Keratinocyte (primary cell): ENCODE results near the gene MAP3K5. TPM values are rescaled to one million over a fixed set of nuclear protein-coding genes. Genes with fewer than 3 reads are reported as not detected.
A peak's percentile ranks its signal among the peaks of the same experiment; 100 is the strongest.

ENCODE experiments used
- DNase-seq: peaks from one replicate; pipeline ENCODE4 v3.0.0-alpha.2; 2011; ENCODE audit warnings: low read depth, missing footprints, low spot score
- FAIRE-seq: peaks from 2 replicates; lab custom pipeline; 2011; peaks lifted over from hg19 to GRCh38; lab: Jason Lieb, UNC
- H2AFZ ChIP-seq: 2 replicates; pipeline ENCODE4 v1.6.0; 2012; ENCODE audit warnings: low read length, control low read depth, inconsistent platforms; ENCODE audit not compliant: control insufficient read depth
- H3K27ac ChIP-seq: 2 replicates; pipeline ENCODE4 v1.5.1; 2011; ENCODE audit warnings: low read length; ENCODE audit not compliant: control insufficient read depth, insufficient read depth
- H3K27me3 ChIP-seq: 3 replicates; pipeline ENCODE4 v1.6.0; 2011; ENCODE audit warnings: low read length; ENCODE audit not compliant: control insufficient read depth, insufficient read depth; ENCODE audit errors: extremely low read depth
- H3K36me3 ChIP-seq, 2 experiments: 2 replicates in 1 of 2; 3 replicates in 1 of 2; pipeline ENCODE4 v1.5.1; 2011; ENCODE audit warnings: low read length in 2 of 2, mild to moderate bottlenecking in 1 of 2; ENCODE audit not compliant: control insufficient read depth in 2 of 2, insufficient read depth in 2 of 2; ENCODE audit errors: extremely low read depth in 1 of 2
- H3K4me1 ChIP-seq: 3 replicates; pipeline ENCODE4 v1.5.1; 2011; ENCODE audit warnings: low read length; ENCODE audit not compliant: control insufficient read depth, insufficient read depth; ENCODE audit errors: extremely low read depth
- H3K4me2 ChIP-seq: 3 replicates; pipeline ENCODE4 v1.6.0; 2011; ENCODE audit warnings: low read depth, low read length; ENCODE audit not compliant: control insufficient read depth, insufficient read depth; ENCODE audit errors: extremely low read depth
- H3K4me3 ChIP-seq, 3 experiments: fragments of 200-600 bp in 1 of 3; sonication (generic) in 1 of 3; 2 replicates in 2 of 3; 3 replicates in 1 of 3; pipeline ENCODE4 v1.5.1; 2011 to 2016; ENCODE audit warnings: low read length in 3 of 3, mild to moderate bottlenecking in 3 of 3, control low read depth in 2 of 3, inconsistent platforms in 1 of 3, low read depth in 1 of 3, mixed read lengths in 1 of 3, mixed run types in 1 of 3, moderate library complexity in 1 of 3; ENCODE audit not compliant: control insufficient read depth in 2 of 3, insufficient read depth in 2 of 3; ENCODE audit errors: extremely low read depth in 1 of 3
- H3K79me2 ChIP-seq: 2 replicates; pipeline ENCODE4 v1.6.0; 2012; ENCODE audit warnings: low read length; ENCODE audit not compliant: control insufficient read depth, insufficient read depth
- H3K9ac ChIP-seq: 3 replicates; pipeline ENCODE4 v1.6.0; 2011; ENCODE audit warnings: low read length; ENCODE audit not compliant: control insufficient read depth, insufficient read depth; ENCODE audit errors: extremely low read depth
- H3K9me1 ChIP-seq: 3 replicates; pipeline ENCODE4 v1.6.0; 2011; ENCODE audit warnings: low read length; ENCODE audit not compliant: control insufficient read depth, insufficient read depth; ENCODE audit errors: extremely low read depth
- H3K9me3 ChIP-seq: 2 replicates; pipeline ENCODE4 v1.5.1; 2012; ENCODE audit warnings: low read depth, low read length; ENCODE audit not compliant: control insufficient read depth
- H4K20me1 ChIP-seq: 3 replicates; pipeline ENCODE4 v1.6.0; 2011; ENCODE audit warnings: low read length; ENCODE audit not compliant: control insufficient read depth, insufficient read depth; ENCODE audit errors: extremely low read depth
- CTCF ChIP-seq, 3 experiments: IDR thresholded peaks in 1 of 3; conservative IDR thresholded peaks in 1 of 3; optimal IDR thresholded peaks in 1 of 3; 2 replicates in 2 of 3; 3 replicates in 1 of 3; pipeline versions ENCODE3 to v1.5.1; 2011; ENCODE audit warnings: low read length in 3 of 3, mild to moderate bottlenecking in 3 of 3, moderate library complexity in 2 of 3, control low read depth in 1 of 3, inconsistent platforms in 1 of 3; ENCODE audit not compliant: insufficient read depth in 2 of 3; ENCODE audit errors: extremely low read depth in 1 of 3
- EZH2 ChIP-seq: IDR thresholded peaks from one replicate; pipeline ENCODE4 v1.6.1; 2012; ENCODE audit warnings: inconsistent platforms, mild to moderate bottlenecking, low read length, moderate library complexity
- dilution Hi-C: fragments of 300-500 bp; cut with MboI; formaldehyde crosslinking; loops from one replicate; pipeline ENCODE4 v1.7.0; 2020; ENCODE audit warnings: low sequenced_read_pairs; ENCODE audit not compliant: extremely low pct_ligation_motif_present
- polyA plus RNA-seq, 5 experiments: library from polyadenylated mRNA; depleted of rRNA in 3 of 5; stranded (reverse) in 3 of 5; stranded (forward) in 1 of 5; unstranded in 1 of 5; fragments of >200 nt; gene quantifications; 1 replicate in 1 of 5; 2 replicates in 3 of 5; 3 replicates in 1 of 5; pipeline versions ENCODE4 v1.2.1 to v1.2.3, GENCODE V29; 2011 to 2012; ENCODE audit warnings: missing spikeins in 2 of 5, low read depth in 1 of 5, low replicate concordance in 1 of 5

Gene MAP3K5
- polyA plus RNA-seq, 1 donor (not counting 4 experiments of a cell fraction or from before 2014, with no cell fraction given): 3.4 TPM

- TF ChIP-seq CTCF (optimal IDR thresholded peaks at IDR 0.05 in 1 of 3, IDR thresholded peaks at IDR 0.05 in 1 of 3, conservative IDR thresholded peaks at IDR 0.05 in 1 of 3; ENCODE audit: extremely low read depth in 1 of 3, insufficient read depth in 2 of 3, low read length in 3 of 3): no peak
- no peaks in the 10 kb centered on the region for H3K9me1 ChIP-seq
- no peak overlapping the region for H3K9ac ChIP-seq
- H3K27me3 ChIP-seq: no peaks in the 10 kb centered on the region
- peaks cover 30% of the 10 kb centered on the region for H3K79me2 ChIP-seq
- H3K4me3 ChIP-seq: no peak overlapping the region
- H3K9me3 ChIP-seq: no peaks in the 10 kb centered on the region
- H3K36me3 ChIP-seq: no peaks in the 10 kb centered on the region
- no peak overlapping the region for H2AFZ ChIP-seq
- no peaks in the 10 kb centered on the region for H3K4me1 ChIP-seq
- no peaks in the 10 kb centered on the region for H4K20me1 ChIP-seq
- dilution Hi-C loops: no loop called here
- FAIRE-seq (peak; percentile 46), DNase-seq (no peak)
- no peak overlapping the region for H3K27ac ChIP-seq
- H3K4me2 ChIP-seq: no peak overlapping the region
Observed at GRCh38 chr6:136533487-136533886, 258.8 kb downstream of the MAP3K5 start.

GRCh38 chr6:136532030-136532429 is 260.2 kb downstream of the MAP3K5 start:
- no peak for DNase-seq
- Histone ChIP-seq H3K4me1 (peaks cover 5% of the 10 kb centered on the region), H3K9me3 (no peaks in the 10 kb centered on the region), H4K20me1 (no peaks in the 10 kb centered on the region), H3K9me1 (no peaks in the 10 kb centered on the region), H3K9ac (no peak overlapping the region), H3K79me2 (peaks cover 31% of the 10 kb centered on the region), H3K36me3 (no peaks in the 10 kb centered on the region), H3K27ac (no peak overlapping the region), H3K4me2 (no peak overlapping the region), H3K4me3 (no peak overlapping the region), H3K27me3 (no peaks in the 10 kb centered on the region), H2AFZ (no peak overlapping the region)
- dilution Hi-C loops: no loop called here
- FAIRE-seq: no peak
- TF ChIP-seq EZH2: no peak

- no peak for DNase-seq
- Histone ChIP-seq H3K79me2 (peaks cover 32% of the 10 kb centered on the region), H3K9ac (no peak overlapping the region), H3K9me1 (no peaks in the 10 kb centered on the region), H3K27ac (no peak overlapping the region), H3K27me3 (no peaks in the 10 kb centered on the region), H3K4me3 (no peak overlapping the region), H3K4me1 (peaks cover 24% of the 10 kb centered on the region), H4K20me1 (no peaks in the 10 kb centered on the region), H3K9me3 (no peaks in the 10 kb centered on the region), H3K4me2 (no peak overlapping the region), H2AFZ (no peak overlapping the region), H3K36me3 (no peaks in the 10 kb centered on the region)
- TF ChIP-seq CTCF (optimal IDR thresholded peaks at IDR 0.05 in 1 of 3, IDR thresholded peaks at IDR 0.05 in 1 of 3, conservative IDR thresholded peaks at IDR 0.05 in 1 of 3; ENCODE audit: extremely low read depth in 1 of 3, insufficient read depth in 2 of 3, low read length in 3 of 3): no peak
- TF ChIP-seq EZH2: no peak
- dilution Hi-C loops: no loop called here
- FAIRE-seq: peak; percentile 43
Observed at GRCh38 chr6:136529710-136530109, 262.6 kb downstream of the MAP3K5 start.
